AG09309 (cell line): Measurements from ENCODE around the gene SNRPD1.
"Not testable (repeated sequence)": the region's sequence is repeated elsewhere in the genome, so short reads cannot be mapped to it uniquely, and the experiment has no call there.

Experiments used
- DNase-seq: peaks from one replicate; pipeline ENCODE4 v3.0.0-alpha.2; 2010; ENCODE audit warnings: low read depth
- H3K4me3 ChIP-seq: 2 replicates; pipeline ENCODE4 v1.5.1; 2011; ENCODE audit warnings: mild to moderate bottlenecking, low read depth, low read length, moderate library complexity; ENCODE audit not compliant: control insufficient read depth
- CTCF ChIP-seq: IDR thresholded peaks from 2 replicates; pipeline ENCODE4 v1.5.1; 2011; ENCODE audit warnings: mild to moderate bottlenecking, low read depth, low read length, inconsistent platforms; ENCODE audit not compliant: insufficient read depth, control insufficient read depth; ENCODE audit errors: missing control alignments

Gene SNRPD1

GRCh38 chr18:21664069-21664468 lies 52.0 kb downstream of the SNRPD1 start:
- DNase-seq, result no peak
- no peak overlapping the region for H3K4me3 ChIP-seq
- no peak for TF ChIP-seq CTCF

DNA sequence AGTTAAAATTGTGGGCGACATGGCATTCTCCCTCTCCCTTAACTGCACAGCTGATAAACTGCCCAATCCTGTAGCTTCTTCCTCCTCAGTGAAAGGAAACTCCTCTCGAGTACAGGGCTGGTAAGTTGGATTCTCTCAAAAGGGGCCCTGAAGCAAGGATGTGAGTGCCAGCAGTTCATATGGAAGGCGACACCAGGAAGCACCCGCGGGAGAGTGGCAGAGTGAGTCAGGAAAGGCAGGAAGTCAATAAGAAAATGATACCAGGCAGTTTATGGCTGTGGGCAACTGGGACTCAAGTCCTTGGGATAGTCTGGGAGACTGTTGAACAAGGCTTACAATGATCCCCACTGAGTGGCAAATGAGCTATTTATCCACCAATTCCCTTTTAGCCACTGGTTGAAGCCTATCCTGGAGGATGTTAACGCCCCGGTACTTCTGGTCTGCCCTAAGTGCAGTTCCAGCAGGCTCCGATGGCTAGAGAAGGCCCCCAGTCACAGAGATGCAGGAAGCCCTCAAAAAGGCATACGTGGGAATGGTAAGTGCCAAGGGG lies 57.7 kb downstream of the SNRPD1 start:
- no peak for DNase-seq
- no peak overlapping the region for H3K4me3 ChIP-seq

DNA sequence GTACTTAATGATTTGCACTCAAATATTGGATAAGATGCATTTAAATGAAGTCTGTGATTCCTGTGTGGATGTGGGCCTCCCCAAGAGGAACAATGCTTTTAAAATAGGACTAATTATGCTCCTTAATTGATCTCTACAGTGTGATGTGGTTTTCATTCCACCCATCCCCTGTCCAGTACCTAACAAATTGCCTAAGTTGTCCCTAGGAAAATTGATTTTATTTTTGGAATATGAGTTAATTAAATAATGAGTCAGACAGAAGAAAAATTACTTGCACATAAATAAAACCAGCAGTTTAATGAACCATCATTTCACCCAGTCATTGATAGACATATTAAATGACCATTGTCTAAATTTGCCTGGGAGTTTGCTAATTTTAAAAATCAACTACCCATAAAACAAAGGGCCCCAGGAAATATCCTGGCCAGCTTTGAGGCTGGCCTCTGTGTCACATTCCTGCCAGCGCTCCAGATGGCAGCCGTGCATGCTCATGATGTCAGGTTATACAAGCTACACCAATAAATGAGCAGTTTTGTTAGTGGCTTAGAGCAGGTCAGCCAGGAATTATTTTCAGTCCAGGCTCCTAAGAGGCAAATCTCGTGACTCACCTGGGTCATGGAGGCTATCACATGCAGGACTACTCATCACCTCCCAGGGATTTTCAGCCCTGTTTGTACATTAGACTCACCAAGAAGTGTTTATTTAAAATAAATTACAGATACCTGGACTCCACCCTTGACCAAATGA lies 60.6 kb downstream of the SNRPD1 start:
- TF ChIP-seq CTCF, result no peak

More for the DNA sequence above, 57.7 kb downstream of the SNRPD1 start:
- TF ChIP-seq CTCF, result no peak

DNA sequence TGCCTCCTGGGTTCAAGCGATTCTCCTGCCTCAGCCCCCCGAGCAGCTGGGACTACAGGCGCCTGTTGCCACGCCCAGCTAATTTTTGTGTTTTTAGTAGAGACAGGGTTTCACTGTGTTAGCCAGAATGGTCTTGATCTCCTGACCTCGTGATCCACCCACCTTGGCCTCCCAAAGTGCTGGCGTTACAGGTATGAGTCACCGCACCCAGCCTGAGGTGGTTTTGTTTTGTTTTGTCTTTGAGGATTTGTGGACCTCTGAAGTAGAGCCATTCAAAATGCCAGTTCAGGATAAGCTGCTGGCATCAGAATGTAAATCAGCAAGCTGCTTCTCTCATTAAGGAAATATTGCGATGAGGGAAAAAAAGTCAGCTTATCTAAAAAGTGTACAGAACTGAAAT lies 63.2 kb downstream of the SNRPD1 start:
- not testable (repeated sequence) for DNase-seq, H3K4me3 ChIP-seq

More for the DNA sequence above, 60.6 kb downstream of the SNRPD1 start:
- H3K4me3 ChIP-seq, result no peak overlapping the region
- no peak for DNase-seq

DNA sequence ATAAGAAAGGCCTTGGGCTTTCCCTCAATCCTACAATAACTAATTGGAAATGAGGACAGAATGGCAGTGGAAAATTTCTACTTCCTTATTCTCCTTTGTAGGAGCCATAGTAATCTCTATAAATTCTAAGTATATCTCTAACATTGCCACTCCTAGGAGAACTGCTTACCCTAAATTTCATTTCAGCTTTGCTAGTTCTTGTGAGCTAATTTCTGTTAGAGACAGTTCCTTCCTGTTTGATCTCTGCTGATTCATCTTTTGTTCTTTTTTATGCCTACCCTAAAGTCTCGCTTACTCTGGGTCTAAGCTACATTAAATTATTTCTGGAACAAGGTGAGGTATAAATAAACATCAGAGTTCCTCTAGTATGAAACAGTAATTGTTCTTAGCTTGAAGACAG lies 66.7 kb downstream of the SNRPD1 start:
- no peak for TF ChIP-seq CTCF
- no peak for DNase-seq
- H3K4me3 ChIP-seq, result no peak overlapping the region

DNA sequence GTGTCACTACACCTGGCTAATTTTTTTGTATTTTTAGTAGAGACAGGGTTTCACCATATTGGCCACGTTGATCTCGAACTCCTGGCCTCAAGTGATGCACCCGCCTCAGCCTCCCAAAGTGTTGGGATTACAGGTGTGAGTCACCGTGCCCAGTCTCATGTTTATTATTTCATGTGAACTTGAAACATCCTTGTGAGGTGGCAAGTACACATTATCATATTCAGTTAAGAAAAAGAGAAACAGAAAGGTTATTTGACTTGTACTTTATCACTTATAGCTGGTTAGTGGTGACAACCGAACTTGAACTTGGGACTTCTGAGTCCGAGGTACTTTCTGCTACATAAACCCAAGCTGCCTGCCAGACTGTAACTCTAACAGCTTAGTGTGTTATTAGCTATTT lies 68.0 kb downstream of the SNRPD1 start:
- no peak overlapping the region for H3K4me3 ChIP-seq
- DNase-seq, result no peak
- no peak for TF ChIP-seq CTCF

- peak; percentile 62 for DNase-seq
- H3K4me3 ChIP-seq, result peak overlapping the region; percentile 38
- TF ChIP-seq CTCF, result no peak
These were observed 70.4 kb downstream of the SNRPD1 start for GRCh38 chr18:21682371-21683051.
